Lower leg skin (tissue), 3 donors: Measurements from ENCODE around the gene ZNF316.

ENCODE experiments used
- POLR2A ChIP-seq, 2 donors: fragments of 450-650 bp; IDR thresholded peaks; one replicate each; pipeline ENCODE4 v1.6.1; 2016 to 2017; ENCODE audit warnings: antibody characterized with exemption in 2 of 2, mild to moderate bottlenecking in 1 of 2, moderate library complexity in 1 of 2
- TF ChIP-seq, protein P1 (sequence below), 3 donors: fragments of 450-650 bp; IDR thresholded peaks; one replicate each; pipeline ENCODE4 v1.5.1; 2016; ENCODE audit warnings: antibody characterized with exemption in 3 of 3, mild to moderate bottlenecking in 3 of 3, moderate library complexity in 2 of 3

GRCh38 chr7:6651851-6652445 is 14.8 kb downstream of the ZNF316 start:
- TF ChIP-seq, protein P1, sequence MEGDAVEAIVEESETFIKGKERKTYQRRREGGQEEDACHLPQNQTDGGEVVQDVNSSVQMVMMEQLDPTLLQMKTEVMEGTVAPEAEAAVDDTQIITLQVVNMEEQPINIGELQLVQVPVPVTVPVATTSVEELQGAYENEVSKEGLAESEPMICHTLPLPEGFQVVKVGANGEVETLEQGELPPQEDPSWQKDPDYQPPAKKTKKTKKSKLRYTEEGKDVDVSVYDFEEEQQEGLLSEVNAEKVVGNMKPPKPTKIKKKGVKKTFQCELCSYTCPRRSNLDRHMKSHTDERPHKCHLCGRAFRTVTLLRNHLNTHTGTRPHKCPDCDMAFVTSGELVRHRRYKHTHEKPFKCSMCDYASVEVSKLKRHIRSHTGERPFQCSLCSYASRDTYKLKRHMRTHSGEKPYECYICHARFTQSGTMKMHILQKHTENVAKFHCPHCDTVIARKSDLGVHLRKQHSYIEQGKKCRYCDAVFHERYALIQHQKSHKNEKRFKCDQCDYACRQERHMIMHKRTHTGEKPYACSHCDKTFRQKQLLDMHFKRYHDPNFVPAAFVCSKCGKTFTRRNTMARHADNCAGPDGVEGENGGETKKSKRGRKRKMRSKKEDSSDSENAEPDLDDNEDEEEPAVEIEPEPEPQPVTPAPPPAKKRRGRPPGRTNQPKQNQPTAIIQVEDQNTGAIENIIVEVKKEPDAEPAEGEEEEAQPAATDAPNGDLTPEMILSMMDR (IDR thresholded peaks at IDR 0.05), result no peak
- no peak for TF ChIP-seq POLR2A (IDR thresholded peaks at IDR 0.05)
